Measurements from ENCODE around the gene TKT. TPM values are rescaled to one million over a fixed set of nuclear protein-coding genes. Genes with fewer than 3 reads are reported as not detected.

The TKT gene
- total and polyA plus RNA-seq, 3 donors from 2014 or later, result 99.9 to 184 (median 112) TPM

- H3K4me3 ChIP-seq, result no peak overlapping the region
- TF ChIP-seq CTCF (IDR thresholded peaks at IDR 0.05), result no peak
- intact Hi-C loops (cut with DNase I; ENCODE audit: low total_unique reads), result no loop called here
- no peak for DNase-seq
- H3K4me1 ChIP-seq, result no peaks in the 10 kb centered on the region
- WGBS, 2 donors, result 64 to 87% methylated on average over 5 to 9 of the region's 9 CpGs
- H3K36me3 ChIP-seq (ENCODE audit: low read depth, missing control alignments), result no peaks in the 10 kb centered on the region
- no peaks in the 10 kb centered on the region for H3K9me3 ChIP-seq
- H3K27ac ChIP-seq, result no peak overlapping the region
- H3K27me3 ChIP-seq, result no peaks in the 10 kb centered on the region
These were observed 79.9 kb downstream of the TKT start for GRCh38 chr3:53175613-53176540.

Small RNA genes within 50 kb of the gene (small RNA-seq; reads per million reads assigned to genes)
- gene RF00019, result 0 reads per million in 2 donors

Other genes with a start within 250 kb of the TKT start
- 100 to 1,000 TPM in 1 of 2 donors, 10 to 100 TPM in 1; 82.4 to 143 TPM for gene SFMBT1, start 209.9 kb downstream of the TKT start, total RNA-seq
- 158 TPM for gene SFMBT1, start 209.9 kb downstream of the TKT start, polyA plus RNA-seq (ENCODE audit: insufficient read depth, low read depth, low replicate concordance)
- 10 to 100 TPM; 27.2 to 33.9 TPM for gene RFT1, start 125.6 kb downstream of the TKT start, total RNA-seq
- gene RFT1, start 125.6 kb downstream of the TKT start, polyA plus RNA-seq (ENCODE audit: insufficient read depth, low read depth, low replicate concordance), result 36.8 TPM
- 10 to 100 TPM; 36.3 to 44.5 TPM for gene PRKCD, start 94.8 kb downstream of the TKT start, total RNA-seq
- 42.3 TPM for gene PRKCD, start 94.8 kb downstream of the TKT start, polyA plus RNA-seq (ENCODE audit: insufficient read depth, low read depth, low replicate concordance)
- 10 to 100 TPM; 31.3 to 35.6 TPM for gene DCP1A, start 91.5 kb upstream of the TKT start, total RNA-seq
- gene DCP1A, start 91.5 kb upstream of the TKT start, polyA plus RNA-seq (ENCODE audit: insufficient read depth, low read depth, low replicate concordance), result 20.9 TPM
- 10 to 100 TPM; 37.6 to 39.0 TPM for gene CACNA1D, start 238.6 kb upstream of the TKT start, total RNA-seq
- 8.0 TPM for gene CACNA1D, start 238.6 kb upstream of the TKT start, polyA plus RNA-seq (ENCODE audit: insufficient read depth, low read depth, low replicate concordance)

Data from testis (tissue), 3 donors.